Measurements from ENCODE around the gene SOWAHA.

DNA sequence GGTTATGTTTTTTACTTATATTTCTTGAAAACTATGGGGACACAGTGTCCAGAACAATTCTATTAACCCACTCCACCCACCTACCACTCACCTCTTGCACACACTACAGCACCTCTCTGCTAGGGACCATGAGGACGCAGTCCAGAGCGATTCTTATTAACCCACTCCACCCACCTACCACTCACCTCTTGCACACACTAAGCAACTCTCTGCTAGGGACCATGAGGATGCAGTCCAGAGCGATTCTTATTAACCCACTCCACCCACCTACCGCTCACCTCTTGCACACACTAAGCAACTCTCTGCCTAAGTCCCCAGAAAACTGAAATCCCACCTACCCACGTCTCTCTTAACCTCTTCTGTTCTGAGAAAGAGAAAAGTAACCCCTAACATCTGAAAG, 19.5 kb downstream of the SOWAHA start:
- TF ChIP-seq, protein P1, sequence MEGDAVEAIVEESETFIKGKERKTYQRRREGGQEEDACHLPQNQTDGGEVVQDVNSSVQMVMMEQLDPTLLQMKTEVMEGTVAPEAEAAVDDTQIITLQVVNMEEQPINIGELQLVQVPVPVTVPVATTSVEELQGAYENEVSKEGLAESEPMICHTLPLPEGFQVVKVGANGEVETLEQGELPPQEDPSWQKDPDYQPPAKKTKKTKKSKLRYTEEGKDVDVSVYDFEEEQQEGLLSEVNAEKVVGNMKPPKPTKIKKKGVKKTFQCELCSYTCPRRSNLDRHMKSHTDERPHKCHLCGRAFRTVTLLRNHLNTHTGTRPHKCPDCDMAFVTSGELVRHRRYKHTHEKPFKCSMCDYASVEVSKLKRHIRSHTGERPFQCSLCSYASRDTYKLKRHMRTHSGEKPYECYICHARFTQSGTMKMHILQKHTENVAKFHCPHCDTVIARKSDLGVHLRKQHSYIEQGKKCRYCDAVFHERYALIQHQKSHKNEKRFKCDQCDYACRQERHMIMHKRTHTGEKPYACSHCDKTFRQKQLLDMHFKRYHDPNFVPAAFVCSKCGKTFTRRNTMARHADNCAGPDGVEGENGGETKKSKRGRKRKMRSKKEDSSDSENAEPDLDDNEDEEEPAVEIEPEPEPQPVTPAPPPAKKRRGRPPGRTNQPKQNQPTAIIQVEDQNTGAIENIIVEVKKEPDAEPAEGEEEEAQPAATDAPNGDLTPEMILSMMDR (IDR thresholded peaks at IDR 0.05; ENCODE audit: low read length): no peak
- TF ChIP-seq EZH2 (IDR thresholded peaks at IDR 0.05; ENCODE audit: borderline replicate concordance, low read length): no peak
